ENCODE results near the gene SLC39A11.
A peak's percentile ranks its signal among the peaks of the same experiment; 100 is the strongest.
"Not testable (repeated sequence)": the region's sequence is repeated elsewhere in the genome, so short reads cannot be mapped to it uniquely, and the experiment has no call there.

SLC39A11 gene

DNA sequence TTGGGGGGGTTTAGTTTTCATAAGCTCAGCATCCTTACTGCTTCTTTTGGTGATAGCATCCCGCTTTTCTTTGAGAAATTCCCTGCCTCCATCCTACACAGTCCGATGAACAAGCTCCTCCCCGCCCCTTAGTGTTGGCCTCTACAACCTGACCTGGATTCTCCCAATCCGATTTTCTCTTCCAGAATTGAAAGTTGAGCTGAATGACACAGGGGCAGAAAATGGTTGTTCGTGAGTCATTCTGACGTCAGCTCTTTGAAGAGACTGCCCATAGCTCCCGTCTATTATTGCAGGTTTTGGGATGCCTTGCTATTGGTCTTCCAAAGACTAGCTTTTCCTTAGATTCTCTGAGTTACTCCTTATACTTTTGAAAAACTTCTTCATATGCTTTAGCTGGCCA, 279.7 kb downstream of the SLC39A11 start:
- DNase-seq, result no peak

DNA sequence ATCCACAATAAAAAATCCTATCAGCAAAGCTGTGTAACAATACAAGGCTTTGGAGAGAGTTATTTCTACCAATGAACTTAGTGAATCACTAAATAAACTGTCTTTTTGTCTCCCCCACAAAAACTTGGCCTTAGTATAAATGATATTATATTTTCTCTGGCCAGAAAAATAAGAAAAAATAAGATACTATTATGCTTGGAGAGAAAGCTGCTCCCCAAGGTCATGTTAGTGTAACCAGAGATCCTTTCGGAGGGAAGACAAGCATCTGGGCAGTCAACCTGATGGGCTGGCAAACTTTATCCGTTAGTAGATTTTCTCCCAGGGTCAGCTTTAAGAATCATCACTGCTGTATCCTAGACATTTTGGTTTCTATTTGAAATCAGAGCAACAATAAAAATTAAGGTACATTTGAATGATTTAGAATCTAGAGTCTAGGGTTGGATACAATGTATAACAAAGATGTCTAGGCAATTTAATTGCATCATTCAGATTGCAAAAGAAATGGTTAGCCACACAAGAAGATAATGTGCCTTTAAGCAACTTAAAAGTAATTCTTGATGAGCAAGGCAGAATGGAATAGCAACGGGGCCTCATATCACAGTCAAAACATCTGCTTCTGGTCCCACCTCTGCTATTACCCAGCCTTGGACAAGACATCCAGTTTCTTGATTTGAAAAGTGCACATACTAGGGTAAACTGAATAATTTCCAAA, 280.4 kb downstream of the SLC39A11 start:
- no peak for DNase-seq

- DNase-seq, result no peak
Measured at GRCh38 chr17:72810991-72811508, 281.4 kb downstream of the SLC39A11 start.

DNA sequence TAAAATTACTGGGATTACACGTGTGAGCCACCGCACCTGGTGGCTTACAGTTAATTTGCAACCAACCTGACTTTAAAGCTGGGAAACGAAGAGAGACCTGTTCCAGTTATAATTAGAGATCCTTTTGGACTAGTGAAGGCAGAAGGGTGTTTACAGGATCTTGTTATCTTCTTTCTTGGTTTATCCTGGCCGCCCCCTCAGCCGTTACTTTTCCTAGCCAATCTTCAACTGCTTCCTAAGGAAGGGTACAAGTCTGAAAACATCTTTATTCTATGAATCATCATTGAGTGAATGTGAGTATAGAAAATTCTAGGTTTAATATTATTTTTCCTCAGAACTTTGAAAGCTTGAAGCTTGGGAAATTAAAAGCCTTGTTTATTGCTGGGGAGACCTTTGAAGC, 286.5 kb downstream of the SLC39A11 start:
- no peak for DNase-seq

GRCh38 chr17:72804949-72805707, 287.4 kb downstream of the SLC39A11 start:
- DNase-seq, result no peak

- DNase-seq, result no peak
Measured at GRCh38 chr17:72802726-72803125, 289.8 kb downstream of the SLC39A11 start.

DNA sequence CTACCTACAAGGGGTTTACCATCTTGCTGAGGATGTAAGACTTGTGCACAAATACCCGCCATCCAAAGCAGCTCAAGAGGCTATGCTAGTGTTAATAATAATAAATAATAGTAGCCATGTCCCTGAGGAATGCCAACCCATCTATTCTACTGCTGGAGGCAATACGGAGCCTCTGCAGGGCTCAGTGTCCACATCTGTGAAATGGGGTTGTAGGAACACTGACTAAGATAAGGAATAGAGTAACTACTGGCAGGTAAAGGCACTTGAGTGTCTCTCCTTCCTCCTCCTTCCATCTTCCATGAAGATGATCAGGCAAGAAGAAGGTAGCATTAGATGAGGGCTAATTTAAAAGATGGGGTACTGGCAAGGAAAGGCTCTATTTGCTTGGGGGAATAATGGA, 295.3 kb downstream of the SLC39A11 start:
- DNase-seq, result no peak

GRCh38 chr17:72795941-72796340, 296.5 kb downstream of the SLC39A11 start:
- DNase-seq, result no peak

GRCh38 chr17:72794152-72794551, 298.3 kb downstream of the SLC39A11 start:
- no peak for DNase-seq

DNA sequence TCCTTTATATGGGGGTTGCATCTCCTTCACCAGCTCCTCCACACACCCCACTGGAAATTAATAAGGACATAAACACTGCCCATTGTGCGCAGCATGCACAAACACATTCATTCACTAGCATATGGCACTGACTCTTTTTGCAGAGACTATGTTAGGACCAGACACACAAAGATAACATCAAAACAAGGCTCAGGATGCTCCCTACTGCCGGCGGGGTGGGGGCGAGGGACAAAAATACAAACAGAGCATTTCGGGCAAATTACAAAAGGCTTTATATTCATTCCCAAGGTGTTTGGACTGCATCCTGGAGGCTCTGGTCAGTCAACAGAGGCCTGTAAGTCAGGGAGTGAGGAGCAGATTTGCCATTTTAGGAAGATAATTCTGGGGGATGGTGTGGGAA, 299.7 kb downstream of the SLC39A11 start:
- no peak for DNase-seq

GRCh38 chr17:72790190-72790589, 302.3 kb downstream of the SLC39A11 start:
- no peak for DNase-seq

GRCh38 chr17:72789711-72790110, 302.8 kb downstream of the SLC39A11 start:
- no peak for DNase-seq

DNA sequence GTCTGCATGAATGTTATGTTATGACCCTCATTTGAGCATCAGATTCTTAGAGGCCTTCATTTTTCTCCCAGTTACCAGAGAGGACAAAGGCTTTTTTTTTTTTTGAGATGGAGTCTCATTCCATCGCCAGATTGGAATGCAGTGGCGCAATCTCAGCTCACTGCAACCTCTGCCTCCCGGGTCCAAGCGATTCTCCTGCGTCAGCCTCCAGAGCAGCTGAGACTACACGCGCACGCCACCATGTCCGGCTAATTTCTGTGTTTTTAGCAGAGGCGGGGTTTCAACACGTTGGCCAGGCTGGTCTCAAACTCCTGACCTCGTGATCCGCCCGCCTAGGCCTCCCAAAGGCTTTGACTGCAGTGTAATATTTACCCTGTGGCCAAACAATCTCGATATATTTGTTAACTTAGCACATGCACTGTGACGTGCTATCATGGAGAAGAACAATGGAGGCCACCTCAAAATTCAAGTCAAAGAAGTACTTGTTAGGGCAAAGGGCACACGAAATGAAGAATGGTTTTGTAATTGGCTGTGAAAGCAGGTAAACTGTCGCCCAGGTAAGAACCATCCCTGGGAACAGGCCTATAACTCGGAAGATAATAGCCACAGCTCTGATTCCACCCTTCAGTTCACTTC, 303.4 kb downstream of the SLC39A11 start:
- DNase-seq, result no peak

DNA sequence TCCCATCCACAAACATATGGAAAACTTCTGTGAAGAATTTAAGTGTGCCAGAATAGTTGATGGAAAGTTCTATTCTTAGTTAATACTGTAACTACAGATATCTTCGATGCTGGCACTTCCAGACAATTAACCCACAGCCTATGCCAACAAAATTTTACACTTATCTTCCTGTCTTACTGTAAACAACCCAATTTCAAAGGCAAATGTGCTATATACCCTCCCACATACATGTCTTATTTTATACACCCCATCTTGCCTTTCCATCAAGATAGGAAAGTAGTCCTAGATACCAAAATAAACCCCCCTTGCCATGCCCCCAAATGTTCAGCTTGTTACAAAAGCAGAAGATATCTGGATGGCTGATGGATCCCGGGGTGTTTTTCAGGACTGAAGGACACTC, 306.3 kb downstream of the SLC39A11 start:
- no peak for DNase-seq

GRCh38 chr17:72782985-72783701, 309.3 kb downstream of the SLC39A11 start:
- DNase-seq, result no peak

DNA sequence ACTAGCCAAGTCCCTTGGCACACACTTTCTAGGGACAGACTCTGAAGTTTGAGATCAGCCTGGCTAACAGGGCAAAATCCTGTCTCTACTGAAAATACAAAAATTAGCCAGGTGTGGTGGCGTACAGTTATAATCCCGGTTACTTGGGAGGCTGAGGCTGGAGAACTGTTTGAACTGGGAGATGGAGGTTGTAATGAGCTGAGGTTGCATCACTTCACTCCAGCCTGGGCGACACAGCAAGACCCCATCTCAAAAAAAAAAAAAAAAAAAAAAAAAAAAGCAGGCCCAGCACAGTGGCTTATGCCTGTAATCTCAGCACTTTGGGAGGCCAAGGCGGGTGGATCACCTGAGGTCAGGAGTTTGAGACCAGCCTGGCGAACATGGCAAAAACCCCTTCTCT, 310.1 kb downstream of the SLC39A11 start:
- DNase-seq, result not testable (repeated sequence)

- peak; percentile 32 for DNase-seq
Measured at GRCh38 chr17:72778169-72779151, 314.0 kb downstream of the SLC39A11 start.

DNA sequence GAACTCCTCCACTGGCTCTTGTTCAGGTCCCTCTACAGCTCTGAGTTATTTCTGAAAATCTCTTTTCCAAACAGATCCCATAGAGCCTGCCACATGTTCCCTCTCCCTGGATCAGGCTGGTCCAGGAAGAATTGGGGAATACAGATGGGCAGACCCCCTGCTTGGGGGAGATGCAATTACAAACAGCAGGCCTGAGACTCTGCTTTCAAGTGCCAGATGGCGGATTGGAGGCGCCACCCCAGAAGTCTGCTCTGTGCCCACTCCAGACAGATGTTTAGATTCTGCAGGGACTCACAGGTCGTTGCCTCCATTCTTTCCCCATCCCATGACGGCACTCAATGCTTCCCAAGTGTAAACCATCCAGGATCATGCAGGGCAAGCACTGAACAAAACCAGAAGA, 316.6 kb downstream of the SLC39A11 start:
- peak; percentile 94 for DNase-seq

DNA sequence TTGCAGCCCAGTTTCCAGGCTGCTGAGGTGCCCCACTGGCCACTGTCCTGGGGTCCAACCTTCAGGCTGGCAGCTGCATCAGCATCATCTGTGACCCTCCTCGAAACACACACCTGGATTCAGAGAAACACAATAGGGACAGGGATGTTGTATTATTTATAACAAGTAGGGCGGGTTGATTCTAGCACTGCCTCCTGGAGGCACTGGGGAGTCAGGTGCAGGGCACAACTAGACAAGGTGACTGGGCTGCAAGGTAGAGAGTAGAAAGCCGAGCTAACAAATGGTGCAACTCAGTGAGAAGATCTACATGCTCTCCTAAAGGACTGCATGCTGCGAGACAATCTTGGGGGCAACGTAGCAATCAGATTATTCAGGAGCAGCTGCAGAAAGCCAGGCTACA, 317.3 kb downstream of the SLC39A11 start:
- DNase-seq, result no peak

GRCh38 chr17:72774236-72774635, 318.3 kb downstream of the SLC39A11 start:
- DNase-seq, result no peak

DNA sequence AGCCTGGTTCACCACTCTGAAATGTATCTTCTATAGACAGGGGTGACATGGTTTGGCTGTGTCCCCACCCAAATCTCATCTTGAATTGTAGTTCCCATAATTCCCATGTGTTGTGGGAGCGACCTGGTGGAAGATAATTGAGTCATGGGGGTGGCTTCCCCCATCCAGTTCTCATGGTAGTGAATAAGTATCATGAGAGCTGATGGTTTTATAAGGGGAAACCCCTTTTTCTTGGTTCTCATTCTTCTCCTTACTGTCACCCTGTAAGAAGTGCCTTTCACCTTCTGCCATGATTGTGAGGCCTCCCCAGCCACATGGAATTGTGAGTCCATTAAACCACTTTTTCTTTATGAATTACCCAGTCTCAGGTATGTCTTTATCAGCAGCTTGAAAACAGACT, 319.3 kb downstream of the SLC39A11 start:
- not testable (repeated sequence) for DNase-seq

- no peak for DNase-seq
Measured at GRCh38 chr17:72772331-72772821, 320.1 kb downstream of the SLC39A11 start.

Data from NCI-H1694 (cell line).